Muscle of arm (tissue), 12 donors: Measurements from ENCODE around the gene WASF1. TPM values are rescaled to one million over a fixed set of nuclear protein-coding genes. Genes with fewer than 3 reads are reported as not detected.
A peak's percentile ranks its signal among the peaks of the same experiment; 100 is the strongest.
"Not testable (repeated sequence)": the region's sequence is repeated elsewhere in the genome, so short reads cannot be mapped to it uniquely, and the experiment has no call there.

Experiments
- DNase-seq: peaks from one replicate; pipeline ENCODE4 v3.0.0-alpha.2; 2013
- polyA plus RNA-seq, 12 donors: library from polyadenylated mRNA; unstranded; fragments of 120-200 nt; gene quantifications; one replicate each; pipeline ENCODE4 v1.2.1, GENCODE V29; 2013; ENCODE audit not compliant: insufficient read length in 12 of 12

The WASF1 gene
- polyA plus RNA-seq, 12 donors = 6.5 to 16.2 (median 11.7) TPM; not detected in 1

GRCh38 chr6:110178626-110179405 is 654 bp downstream of the WASF1 start:
- DNase-seq = peak; percentile 57

GRCh38 chr6:110173506-110174132 is 5.9 kb downstream of the WASF1 start:
- DNase-seq = no peak

DNA sequence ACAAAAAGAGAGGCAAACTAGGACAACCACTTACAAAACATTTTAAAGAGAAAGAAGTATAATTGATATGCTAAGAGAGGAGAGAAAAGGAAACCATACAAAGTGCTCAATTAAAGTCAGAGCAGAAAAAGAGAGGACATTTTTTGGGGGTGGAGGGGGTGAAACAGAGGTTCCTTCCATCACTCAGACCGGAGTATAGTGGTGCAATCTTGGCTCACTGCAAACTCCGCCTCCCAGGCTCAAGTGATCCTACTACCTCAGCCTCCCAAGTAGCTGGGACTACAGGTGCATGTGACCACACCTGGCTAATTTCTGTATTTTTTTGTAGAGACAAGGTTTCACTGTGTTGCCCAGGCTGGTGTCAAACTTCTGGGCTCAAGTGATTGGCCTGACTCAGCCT is 9.4 kb downstream of the WASF1 start:
- no peak for DNase-seq

- DNase-seq = no peak
Measured at GRCh38 chr6:110158479-110158878, 21.0 kb downstream of the WASF1 start.

GRCh38 chr6:110147870-110148269 is 31.6 kb downstream of the WASF1 start:
- DNase-seq = no peak

GRCh38 chr6:110140650-110141049 is 38.8 kb downstream of the WASF1 start:
- no peak for DNase-seq

DNA sequence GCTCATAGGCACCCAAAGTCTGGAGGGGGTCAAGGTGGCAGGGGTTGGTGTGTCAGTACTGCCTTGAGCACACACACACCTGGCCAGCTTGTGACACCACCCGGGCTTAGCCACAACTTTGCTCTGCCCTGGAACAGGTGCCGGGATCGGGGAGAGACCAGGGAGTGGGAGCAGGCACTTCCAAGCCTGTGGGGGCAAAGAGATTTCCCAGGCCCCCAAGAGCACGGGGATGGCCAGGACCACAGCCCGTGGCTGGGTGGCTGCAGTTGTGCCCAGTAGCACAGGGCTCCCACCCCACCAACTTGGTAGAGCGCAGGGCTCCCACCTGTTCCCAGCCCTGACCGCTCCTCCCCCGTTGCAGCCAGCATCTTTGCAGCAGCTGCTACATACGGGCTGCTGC is 40.4 kb downstream of the WASF1 start:
- no peak for DNase-seq

DNA sequence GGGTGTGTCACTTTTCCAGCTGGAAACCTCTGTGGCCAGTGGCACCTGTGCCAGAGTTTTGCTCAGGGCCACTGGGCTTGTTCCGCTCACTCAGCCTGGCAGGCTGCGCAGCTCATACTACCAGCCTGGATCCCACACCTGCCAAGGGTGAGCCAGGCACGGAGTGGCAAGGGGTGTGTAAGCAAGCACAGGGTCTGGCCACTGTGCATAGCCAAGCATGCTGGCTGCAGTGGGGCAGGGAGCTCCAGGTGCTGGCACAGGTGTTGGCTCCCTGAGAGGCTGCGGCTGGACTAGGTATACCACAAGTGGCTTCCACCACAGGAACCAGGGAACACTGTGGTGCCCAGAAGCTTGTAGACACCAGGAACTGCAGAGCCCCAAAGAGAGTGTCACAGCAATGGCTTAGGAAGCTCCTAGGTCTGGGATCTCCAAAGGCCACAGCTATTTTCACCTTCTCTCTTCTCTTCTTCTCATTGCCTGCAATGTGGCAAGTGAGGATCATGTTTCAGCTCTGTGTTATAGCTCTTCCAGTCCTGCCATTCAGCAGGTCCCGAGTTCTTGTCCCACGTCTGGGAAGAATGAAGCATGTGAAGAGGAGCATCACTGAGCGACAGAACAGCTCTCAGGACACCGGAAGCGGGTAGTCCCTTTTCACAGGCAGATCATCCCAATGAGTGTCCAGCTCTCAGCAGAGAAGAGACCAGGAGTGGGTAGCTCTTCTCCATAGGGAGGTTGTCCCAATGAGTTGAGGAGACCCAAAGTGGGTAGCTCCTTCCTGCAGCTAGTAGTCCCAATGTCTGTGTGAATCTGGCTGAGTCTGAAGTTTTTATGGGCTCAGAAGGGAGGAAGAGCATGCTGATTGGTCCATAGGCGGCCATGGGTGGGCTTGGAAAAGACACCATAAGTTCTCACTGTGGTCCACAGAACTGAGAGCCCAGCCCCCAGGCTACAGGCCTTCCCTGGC is 41.3 kb downstream of the WASF1 start:
- no peak for DNase-seq

- DNase-seq = no peak
Measured at GRCh38 chr6:110130362-110130761, 49.1 kb downstream of the WASF1 start.

DNA sequence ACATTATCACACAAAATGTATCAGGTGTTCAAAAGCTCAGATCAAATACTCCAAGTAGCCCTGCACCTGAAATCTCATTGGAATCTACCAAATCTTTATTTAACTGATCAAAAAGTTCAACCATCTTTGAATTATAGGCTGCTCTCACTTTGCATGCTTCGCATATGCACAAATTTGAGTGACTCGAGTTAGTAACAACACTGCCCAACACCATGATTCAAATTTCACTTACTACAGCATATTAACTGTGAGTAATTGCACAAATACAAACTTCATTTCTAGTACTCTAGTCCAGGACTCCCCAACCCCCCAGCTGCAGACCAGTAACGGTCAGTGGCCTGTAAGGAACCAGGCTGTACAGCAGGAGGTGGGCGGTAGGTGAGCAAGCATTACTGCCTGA is 51.1 kb downstream of the WASF1 start:
- DNase-seq = no peak

GRCh38 chr6:110125361-110125760 is 54.1 kb downstream of the WASF1 start:
- no peak for DNase-seq

GRCh38 chr6:110121655-110122054 is 57.8 kb downstream of the WASF1 start:
- DNase-seq = not testable (repeated sequence)

DNA sequence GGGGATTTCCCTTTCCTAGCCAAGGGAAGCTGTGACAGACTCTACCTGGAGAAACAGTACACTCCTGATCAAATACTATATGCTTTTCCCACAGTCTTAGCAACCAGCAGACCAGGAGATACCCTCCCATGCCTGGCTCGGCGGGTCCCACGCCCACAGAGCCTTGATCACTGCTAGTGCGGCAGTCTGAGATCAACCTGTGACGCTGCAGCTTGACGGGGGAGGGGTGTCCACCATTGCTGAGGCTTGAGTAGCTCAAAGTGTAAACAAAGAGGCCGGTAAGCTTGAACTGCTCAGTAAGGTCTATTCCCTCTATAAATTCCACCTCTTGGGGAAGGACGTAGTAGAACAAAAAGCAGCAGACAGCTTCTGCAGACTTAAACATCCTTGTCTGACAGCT is 63.2 kb downstream of the WASF1 start:
- DNase-seq = no peak

DNA sequence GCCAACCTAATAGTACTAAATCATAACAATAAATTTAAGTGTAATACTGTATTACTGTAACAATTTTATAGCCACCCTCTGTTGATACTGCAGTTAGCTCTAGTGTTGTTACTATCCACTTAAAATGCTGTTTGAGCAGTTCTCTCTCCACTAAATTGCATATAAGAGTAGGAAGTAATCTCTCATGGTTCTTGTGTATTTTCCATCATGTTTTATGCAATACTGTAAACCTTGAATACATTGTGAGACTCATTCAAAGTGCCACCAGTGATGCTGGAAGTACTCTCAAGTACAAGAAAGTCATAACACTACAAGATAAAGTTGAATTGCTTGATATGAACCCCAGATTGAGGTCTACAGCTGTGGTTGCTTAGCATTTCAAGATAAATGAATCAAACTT is 65.5 kb downstream of the WASF1 start:
- no peak for DNase-seq

GRCh38 chr6:110105296-110105695 is 74.2 kb downstream of the WASF1 start:
- DNase-seq = no peak

- DNase-seq = no peak
Measured at GRCh38 chr6:110103260-110103659, 76.2 kb downstream of the WASF1 start.

DNA sequence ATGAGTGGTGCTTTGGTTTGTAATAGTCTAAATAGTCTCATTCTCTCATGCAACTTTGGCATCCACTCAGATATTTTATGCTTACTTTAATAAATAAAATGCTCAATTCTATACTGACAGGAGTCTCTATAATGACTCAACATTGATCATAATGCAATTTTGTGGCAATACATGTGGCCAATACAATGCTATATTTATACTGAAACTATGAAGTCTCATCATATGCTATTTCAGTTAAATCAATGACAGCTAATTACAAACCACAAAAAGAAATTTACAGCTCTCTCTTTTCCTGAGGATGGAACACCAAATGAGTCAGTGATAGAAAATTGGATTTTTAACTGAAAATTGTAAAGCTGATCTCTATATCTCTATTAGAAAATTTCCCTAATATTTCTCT is 77.1 kb downstream of the WASF1 start:
- no peak for DNase-seq

DNA sequence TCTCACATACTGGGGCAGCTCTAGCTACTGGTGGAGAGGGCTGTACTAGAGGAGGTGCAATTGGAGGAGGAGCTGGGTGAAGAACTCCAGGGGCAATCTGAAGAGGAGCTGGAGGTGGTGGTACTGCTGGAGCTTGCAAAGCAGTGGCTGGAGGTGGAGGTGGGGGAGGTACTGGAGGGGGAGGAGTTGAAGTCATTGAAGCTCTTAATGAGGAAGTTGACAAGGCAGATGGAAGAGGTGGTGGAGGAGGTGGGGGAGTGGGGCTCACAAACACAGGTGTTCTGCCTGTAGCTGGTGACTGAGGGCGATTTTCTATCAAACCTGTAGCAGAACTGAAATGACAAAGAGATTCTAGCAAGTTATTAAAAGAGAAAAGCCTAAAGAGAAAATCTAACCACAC is 77.6 kb downstream of the WASF1 start:
- no peak for DNase-seq

DNA sequence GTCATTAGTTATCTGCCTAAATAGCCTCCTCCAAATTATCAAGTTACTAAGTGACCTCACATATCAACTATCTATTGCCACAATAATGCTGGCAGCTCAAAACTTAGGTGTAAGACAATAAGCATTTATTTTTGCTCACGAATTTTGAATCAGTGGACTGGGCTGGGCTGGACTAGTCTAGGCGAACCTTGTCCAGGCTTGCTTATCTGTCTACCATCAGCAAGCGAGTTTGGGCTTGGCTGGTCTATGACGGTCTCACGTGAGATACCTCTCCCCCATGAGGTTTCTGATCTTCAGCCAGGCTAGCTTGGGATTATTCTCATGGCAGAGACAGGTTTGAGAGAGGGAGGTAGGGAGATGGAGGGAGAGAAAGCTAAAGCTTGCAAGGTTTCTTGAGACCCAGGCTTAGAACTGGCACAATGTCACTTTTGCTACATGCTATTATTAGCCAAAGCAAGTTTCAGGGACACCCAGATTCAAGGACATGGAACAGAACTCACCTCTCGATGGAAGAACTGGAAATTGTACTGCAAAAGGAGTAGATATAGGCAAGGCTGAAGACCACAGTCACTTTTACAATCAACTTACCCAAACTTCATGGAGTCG is 80.9 kb downstream of the WASF1 start:
- no peak for DNase-seq

DNA sequence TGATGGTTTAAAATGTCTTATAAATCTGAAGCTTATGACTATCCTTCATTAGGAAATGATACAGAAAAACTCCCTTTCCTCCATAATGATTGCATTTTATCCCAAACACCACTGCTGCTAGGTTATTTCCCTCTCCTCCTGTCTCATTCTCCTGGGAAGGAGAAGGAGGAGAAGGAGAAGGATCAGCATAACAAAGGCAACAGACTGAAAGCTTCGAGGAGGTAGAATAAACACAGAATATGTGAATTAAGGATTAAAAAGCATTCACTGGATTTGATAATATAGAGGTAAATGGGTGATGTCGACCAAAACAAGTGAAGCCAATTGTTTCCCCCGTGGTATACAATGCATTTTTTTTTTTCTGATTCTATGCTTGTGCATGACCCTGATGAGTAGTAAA is 82.0 kb downstream of the WASF1 start:
- no peak for DNase-seq

DNA sequence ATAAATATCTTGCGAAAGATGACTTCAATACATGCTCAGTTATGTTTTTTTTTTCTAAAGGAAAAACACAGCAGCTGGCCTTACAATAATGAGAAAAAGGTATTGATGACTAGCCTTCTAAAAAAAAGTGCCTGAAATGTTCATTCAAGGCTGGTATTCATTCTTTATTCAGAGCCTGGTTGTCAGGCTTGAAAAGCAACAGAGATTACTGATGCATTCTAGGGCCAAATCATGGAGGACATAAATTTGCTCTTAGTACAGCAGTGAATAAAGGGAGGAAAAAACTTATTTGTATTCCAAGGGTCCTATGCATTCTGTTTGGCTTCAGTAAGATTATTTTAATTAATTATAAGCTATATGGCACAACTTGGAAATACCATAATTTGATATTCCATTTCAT is 83.5 kb downstream of the WASF1 start:
- DNase-seq = no peak

GRCh38 chr6:110095101-110095500 is 84.4 kb downstream of the WASF1 start:
- DNase-seq = no peak
